ENCODE measurements around the gene EIF4A3. TPM values are rescaled to one million over a fixed set of nuclear protein-coding genes. Genes with fewer than 3 reads are reported as not detected.

The EIF4A3 gene
- polyA plus RNA-seq, 1 donor (not counting 4 experiments of a cell fraction or from before 2014, with no cell fraction given) = 143 TPM

DNA sequence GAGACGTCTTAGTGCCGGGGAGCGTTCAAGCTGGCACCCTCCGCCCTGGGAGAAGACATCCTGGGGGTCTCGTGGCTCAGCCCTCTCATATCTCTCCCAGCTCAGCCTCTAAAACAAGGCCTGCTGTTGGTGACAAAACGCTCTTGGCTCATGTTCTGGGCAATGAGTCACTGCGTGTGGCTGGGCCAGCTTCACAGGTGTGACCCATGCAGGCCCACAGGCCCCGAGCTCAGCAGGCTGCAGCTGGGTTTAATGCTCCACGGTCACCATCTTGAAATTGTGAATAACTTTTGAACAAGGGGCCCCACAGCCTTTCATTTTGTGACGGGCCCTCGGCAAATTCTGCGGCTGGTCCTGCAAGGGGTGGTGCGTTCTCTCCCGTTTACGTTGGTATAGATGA, 23.1 kb downstream of the EIF4A3 start:
- no peak for TF ChIP-seq EZH2 (IDR thresholded peaks at IDR 0.05; ENCODE audit: low read length)
- TF ChIP-seq, protein P1, sequence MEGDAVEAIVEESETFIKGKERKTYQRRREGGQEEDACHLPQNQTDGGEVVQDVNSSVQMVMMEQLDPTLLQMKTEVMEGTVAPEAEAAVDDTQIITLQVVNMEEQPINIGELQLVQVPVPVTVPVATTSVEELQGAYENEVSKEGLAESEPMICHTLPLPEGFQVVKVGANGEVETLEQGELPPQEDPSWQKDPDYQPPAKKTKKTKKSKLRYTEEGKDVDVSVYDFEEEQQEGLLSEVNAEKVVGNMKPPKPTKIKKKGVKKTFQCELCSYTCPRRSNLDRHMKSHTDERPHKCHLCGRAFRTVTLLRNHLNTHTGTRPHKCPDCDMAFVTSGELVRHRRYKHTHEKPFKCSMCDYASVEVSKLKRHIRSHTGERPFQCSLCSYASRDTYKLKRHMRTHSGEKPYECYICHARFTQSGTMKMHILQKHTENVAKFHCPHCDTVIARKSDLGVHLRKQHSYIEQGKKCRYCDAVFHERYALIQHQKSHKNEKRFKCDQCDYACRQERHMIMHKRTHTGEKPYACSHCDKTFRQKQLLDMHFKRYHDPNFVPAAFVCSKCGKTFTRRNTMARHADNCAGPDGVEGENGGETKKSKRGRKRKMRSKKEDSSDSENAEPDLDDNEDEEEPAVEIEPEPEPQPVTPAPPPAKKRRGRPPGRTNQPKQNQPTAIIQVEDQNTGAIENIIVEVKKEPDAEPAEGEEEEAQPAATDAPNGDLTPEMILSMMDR (optimal IDR thresholded peaks at IDR 0.05 in 1 of 3, IDR thresholded peaks at IDR 0.05 in 1 of 3, conservative IDR thresholded peaks at IDR 0.05 in 1 of 3; ENCODE audit: extremely low read depth in 1 of 3, insufficient read depth in 2 of 3, low read length in 3 of 3) = no peak
- Histone ChIP-seq H3K9ac (ENCODE audit: control insufficient read depth, extremely low read depth, insufficient read depth, low read length) (no peak overlapping the region), H3K27ac (ENCODE audit: control insufficient read depth, insufficient read depth, low read length) (peak overlapping the region; percentile 49), H3K9me3 (ENCODE audit: control insufficient read depth, low read depth, low read length) (no peaks in the 10 kb centered on the region), H3K4me3 (ENCODE audit: control insufficient read depth in 2 of 3, extremely low read depth in 1 of 3, insufficient read depth in 2 of 3, low read depth in 1 of 3, low read length in 3 of 3) (no peak overlapping the region), H4K20me1 (ENCODE audit: control insufficient read depth, extremely low read depth, insufficient read depth, low read length) (no peaks in the 10 kb centered on the region), H2AFZ (ENCODE audit: control insufficient read depth, low read length) (no peak overlapping the region), H3K79me2 (ENCODE audit: control insufficient read depth, insufficient read depth, low read length) (no peaks in the 10 kb centered on the region), H3K4me1 (ENCODE audit: control insufficient read depth, extremely low read depth, insufficient read depth, low read length) (peaks cover 9% of the 10 kb centered on the region), H3K4me2 (ENCODE audit: control insufficient read depth, extremely low read depth, insufficient read depth, low read depth, low read length) (no peak overlapping the region), H3K27me3 (ENCODE audit: control insufficient read depth, extremely low read depth, insufficient read depth, low read length) (no peaks in the 10 kb centered on the region), H3K36me3 (ENCODE audit: control insufficient read depth in 2 of 2, extremely low read depth in 1 of 2, insufficient read depth in 2 of 2, low read length in 2 of 2) (no peaks in the 10 kb centered on the region), H3K9me1 (ENCODE audit: control insufficient read depth, extremely low read depth, insufficient read depth, low read length) (no peaks in the 10 kb centered on the region)
- dilution Hi-C loops (cut with MboI; ENCODE audit: extremely low pct_ligation_motif_present, low sequenced_read_pairs) = no loop called here
- no peak for DNase-seq (ENCODE audit: low read depth, low spot score)
- no peak for FAIRE-seq

DNA sequence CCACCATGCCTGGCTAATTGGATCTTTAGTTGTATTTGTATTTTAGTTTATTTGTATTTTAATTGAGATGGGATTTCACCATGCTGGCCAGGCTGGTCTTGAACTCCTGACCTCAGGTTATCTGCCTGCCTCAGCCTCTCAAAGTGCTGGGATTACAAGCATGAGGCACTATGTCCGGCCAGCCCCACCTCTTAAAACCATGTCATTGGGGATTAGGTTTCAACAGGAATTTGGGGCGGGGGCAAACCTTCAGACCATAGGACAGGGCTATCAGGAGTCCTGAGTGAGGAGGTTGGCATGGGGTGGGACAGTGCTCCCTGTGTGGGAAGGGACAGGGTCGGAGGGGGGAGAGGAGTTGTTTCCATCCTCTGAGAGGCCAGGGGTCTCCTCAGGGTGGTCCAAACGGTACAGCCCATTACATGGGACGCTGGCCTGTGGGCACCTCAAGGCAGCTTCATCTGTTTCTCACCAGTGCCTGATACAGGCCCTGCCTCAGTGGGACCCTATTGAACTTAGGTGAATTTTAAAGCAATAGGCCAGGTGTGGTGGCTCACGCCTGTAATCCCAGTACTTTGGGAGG, 23.9 kb downstream of the EIF4A3 start:
- FAIRE-seq (no peak), DNase-seq (ENCODE audit: low read depth, low spot score) (no peak)
- no peak overlapping the region for H2AFZ ChIP-seq (ENCODE audit: control insufficient read depth, low read length)
- no peaks in the 10 kb centered on the region for H3K9me3 ChIP-seq (ENCODE audit: control insufficient read depth, low read depth, low read length)
- no peak overlapping the region for H3K4me2 ChIP-seq (ENCODE audit: control insufficient read depth, extremely low read depth, insufficient read depth, low read depth, low read length)
- no peaks in the 10 kb centered on the region for H3K27me3 ChIP-seq (ENCODE audit: control insufficient read depth, extremely low read depth, insufficient read depth, low read length)
- no peaks in the 10 kb centered on the region for H3K9me1 ChIP-seq (ENCODE audit: control insufficient read depth, extremely low read depth, insufficient read depth, low read length)
- H4K20me1 ChIP-seq (ENCODE audit: control insufficient read depth, extremely low read depth, insufficient read depth, low read length) = no peaks in the 10 kb centered on the region
- no peak overlapping the region for H3K4me3 ChIP-seq (ENCODE audit: control insufficient read depth in 2 of 3, extremely low read depth in 1 of 3, insufficient read depth in 2 of 3, low read depth in 1 of 3, low read length in 3 of 3)
- peaks cover 8% of the 10 kb centered on the region for H3K4me1 ChIP-seq (ENCODE audit: control insufficient read depth, extremely low read depth, insufficient read depth, low read length)
- H3K36me3 ChIP-seq (ENCODE audit: control insufficient read depth in 2 of 2, extremely low read depth in 1 of 2, insufficient read depth in 2 of 2, low read length in 2 of 2) = no peaks in the 10 kb centered on the region
- H3K9ac ChIP-seq (ENCODE audit: control insufficient read depth, extremely low read depth, insufficient read depth, low read length) = no peak overlapping the region
- TF ChIP-seq, protein P1 (optimal IDR thresholded peaks at IDR 0.05 in 1 of 3, IDR thresholded peaks at IDR 0.05 in 1 of 3, conservative IDR thresholded peaks at IDR 0.05 in 1 of 3; ENCODE audit: extremely low read depth in 1 of 3, insufficient read depth in 2 of 3, low read length in 3 of 3) = no peak
- TF ChIP-seq EZH2 (IDR thresholded peaks at IDR 0.05; ENCODE audit: low read length) = no peak
- no peaks in the 10 kb centered on the region for H3K79me2 ChIP-seq (ENCODE audit: control insufficient read depth, insufficient read depth, low read length)
- dilution Hi-C loops (cut with MboI; ENCODE audit: extremely low pct_ligation_motif_present, low sequenced_read_pairs) = no loop called here
- no peak overlapping the region for H3K27ac ChIP-seq (ENCODE audit: control insufficient read depth, insufficient read depth, low read length)

Measured in keratinocyte (primary cell).